ENCODE measurements around the gene ITPK1. TPM values are rescaled to one million over a fixed set of nuclear protein-coding genes. Genes with fewer than 3 reads are reported as not detected.

Gene ITPK1
- total RNA-seq, 4 donors from 2014 or later, result 19.7 to 97.7 (median 26.5) TPM

DNA sequence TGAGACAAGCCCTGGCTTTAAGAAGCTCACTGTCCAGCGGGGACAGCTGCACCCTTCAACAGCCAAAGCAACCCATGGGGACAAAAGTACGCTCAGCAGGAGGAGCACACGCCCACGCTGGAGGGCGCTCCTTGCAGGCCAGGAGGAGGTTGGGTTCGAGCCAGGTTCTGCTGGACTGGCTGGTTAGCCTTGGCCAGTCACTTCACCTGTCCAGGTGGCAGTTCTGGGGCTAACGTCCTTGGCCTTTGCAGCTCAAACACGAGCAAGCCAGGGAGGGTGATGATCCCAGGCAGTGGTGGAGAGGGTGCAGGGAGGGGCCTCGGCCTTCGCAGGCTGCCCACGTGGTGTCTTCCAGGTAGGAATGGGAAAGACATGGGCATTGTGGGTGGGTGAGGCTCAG lies 179.6 kb downstream of the ITPK1 start:
- H3K36me3 ChIP-seq, result no peaks in the 10 kb centered on the region

GRCh38 chr14:92935446-92935845 lies 180.3 kb downstream of the ITPK1 start:
- no peaks in the 10 kb centered on the region for H3K9me3 ChIP-seq
- no peak for DNase-seq
- TF ChIP-seq, protein P1, sequence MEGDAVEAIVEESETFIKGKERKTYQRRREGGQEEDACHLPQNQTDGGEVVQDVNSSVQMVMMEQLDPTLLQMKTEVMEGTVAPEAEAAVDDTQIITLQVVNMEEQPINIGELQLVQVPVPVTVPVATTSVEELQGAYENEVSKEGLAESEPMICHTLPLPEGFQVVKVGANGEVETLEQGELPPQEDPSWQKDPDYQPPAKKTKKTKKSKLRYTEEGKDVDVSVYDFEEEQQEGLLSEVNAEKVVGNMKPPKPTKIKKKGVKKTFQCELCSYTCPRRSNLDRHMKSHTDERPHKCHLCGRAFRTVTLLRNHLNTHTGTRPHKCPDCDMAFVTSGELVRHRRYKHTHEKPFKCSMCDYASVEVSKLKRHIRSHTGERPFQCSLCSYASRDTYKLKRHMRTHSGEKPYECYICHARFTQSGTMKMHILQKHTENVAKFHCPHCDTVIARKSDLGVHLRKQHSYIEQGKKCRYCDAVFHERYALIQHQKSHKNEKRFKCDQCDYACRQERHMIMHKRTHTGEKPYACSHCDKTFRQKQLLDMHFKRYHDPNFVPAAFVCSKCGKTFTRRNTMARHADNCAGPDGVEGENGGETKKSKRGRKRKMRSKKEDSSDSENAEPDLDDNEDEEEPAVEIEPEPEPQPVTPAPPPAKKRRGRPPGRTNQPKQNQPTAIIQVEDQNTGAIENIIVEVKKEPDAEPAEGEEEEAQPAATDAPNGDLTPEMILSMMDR (IDR thresholded peaks at IDR 0.05), result no peak
- TF ChIP-seq POLR2A (IDR thresholded peaks at IDR 0.05), result no peak
- H3K36me3 ChIP-seq, result no peaks in the 10 kb centered on the region
- H3K4me1 ChIP-seq, result no peaks in the 10 kb centered on the region
- intact Hi-C loops (cut with DNase I; ENCODE audit: low total_unique reads), result no loop called here
- no peak overlapping the region for H3K4me3 ChIP-seq
- H3K27me3 ChIP-seq, result no peaks in the 10 kb centered on the region
- no peak overlapping the region for H3K27ac ChIP-seq

More for the DNA sequence above, 179.6 kb downstream of the ITPK1 start:
- Histone ChIP-seq H3K9me3 (no peaks in the 10 kb centered on the region), H3K27ac (no peak overlapping the region), H3K4me1 (no peaks in the 10 kb centered on the region), H3K27me3 (no peaks in the 10 kb centered on the region), H3K4me3 (no peak overlapping the region)
- intact Hi-C loops (cut with DNase I; ENCODE audit: low total_unique reads), result no loop called here
- TF ChIP-seq, protein P1 (IDR thresholded peaks at IDR 0.05), result no peak
- TF ChIP-seq POLR2A (IDR thresholded peaks at IDR 0.05), result no peak
- no peak for DNase-seq

- Histone ChIP-seq H3K4me3 (no peak overlapping the region), H3K9me3 (no peaks in the 10 kb centered on the region), H3K27ac (no peak overlapping the region), H3K36me3 (no peaks in the 10 kb centered on the region), H3K4me1 (no peaks in the 10 kb centered on the region), H3K27me3 (no peaks in the 10 kb centered on the region)
- no peak for TF ChIP-seq POLR2A (IDR thresholded peaks at IDR 0.05)
- TF ChIP-seq, protein P1 (IDR thresholded peaks at IDR 0.05), result no peak
- DNase-seq, result no peak
- intact Hi-C loops (cut with DNase I; ENCODE audit: low total_unique reads), result no loop called here
Measured at GRCh38 chr14:92934196-92935085, 181.3 kb downstream of the ITPK1 start.

GRCh38 chr14:92933481-92933880 lies 182.2 kb downstream of the ITPK1 start:
- H3K4me3 ChIP-seq, result no peak overlapping the region
- intact Hi-C loops (cut with DNase I; ENCODE audit: low total_unique reads), result no loop called here
- no peaks in the 10 kb centered on the region for H3K36me3 ChIP-seq
- no peak overlapping the region for H3K27ac ChIP-seq
- no peak for DNase-seq
- no peaks in the 10 kb centered on the region for H3K9me3 ChIP-seq
- H3K27me3 ChIP-seq, result no peaks in the 10 kb centered on the region
- no peaks in the 10 kb centered on the region for H3K4me1 ChIP-seq
- TF ChIP-seq, protein P1 (IDR thresholded peaks at IDR 0.05), result no peak
- TF ChIP-seq POLR2A (IDR thresholded peaks at IDR 0.05), result no peak
